ENCODE results near the gene GRAP. TPM values are rescaled to one million over a fixed set of nuclear protein-coding genes. Genes with fewer than 3 reads are reported as not detected.

Gene GRAP
- total RNA-seq, 1 donor from 2014 or later = 1.8 TPM

- no peak for TF ChIP-seq CTCF (IDR thresholded peaks at IDR 0.05)
- H3K9me3 ChIP-seq = no peaks in the 10 kb centered on the region
- intact Hi-C loops (cut with DNase I) = no loop called here
- H3K4me1 ChIP-seq = no peaks in the 10 kb centered on the region
- no peak overlapping the region for H3K27ac ChIP-seq
- H3K27me3 ChIP-seq = no peaks in the 10 kb centered on the region
- H3K36me3 ChIP-seq = peaks cover 21 to 40% of the 10 kb centered on the region in 2 donors
- DNase-seq (ENCODE audit: low spot score in 2 of 2) = no peak
- H3K4me3 ChIP-seq = no peak overlapping the region
Observed at GRCh38 chr17:18980682-18981334, 65.9 kb downstream of the GRAP start.

GRCh38 chr17:18978655-18979054 is 68.1 kb downstream of the GRAP start:
- no peaks in the 10 kb centered on the region for H3K27me3 ChIP-seq
- no peak overlapping the region for H3K4me3 ChIP-seq
- no peaks in the 10 kb centered on the region for H3K4me1 ChIP-seq
- H3K36me3 ChIP-seq = peaks cover 21 to 31% of the 10 kb centered on the region in 2 donors
- no peak for DNase-seq (ENCODE audit: low spot score in 2 of 2)
- no peak overlapping the region for H3K27ac ChIP-seq
- H3K9me3 ChIP-seq = no peaks in the 10 kb centered on the region
- no peak for TF ChIP-seq CTCF (IDR thresholded peaks at IDR 0.05)
- intact Hi-C loops (cut with DNase I) = no loop called here

- intact Hi-C loops (cut with DNase I) = no loop called here
- H3K4me3 ChIP-seq = no peak overlapping the region
- H3K27ac ChIP-seq = no peak overlapping the region
- no peaks in the 10 kb centered on the region for H3K9me3 ChIP-seq
- no peaks in the 10 kb centered on the region for H3K4me1 ChIP-seq
- DNase-seq (ENCODE audit: low spot score in 2 of 2) = no peak
- no peaks in the 10 kb centered on the region for H3K27me3 ChIP-seq
- peaks cover 21 to 31% of the 10 kb centered on the region in 2 donors for H3K36me3 ChIP-seq
- TF ChIP-seq CTCF (IDR thresholded peaks at IDR 0.05) = no peak
Observed at GRCh38 chr17:18978050-18978449, 68.7 kb downstream of the GRAP start.

GRCh38 chr17:18977646-18978045 is 69.1 kb downstream of the GRAP start:
- no peak overlapping the region for H3K4me3 ChIP-seq
- no peak overlapping the region for H3K27ac ChIP-seq
- peaks cover 21 to 31% of the 10 kb centered on the region in 2 donors for H3K36me3 ChIP-seq
- no peaks in the 10 kb centered on the region for H3K9me3 ChIP-seq
- no peaks in the 10 kb centered on the region for H3K4me1 ChIP-seq
- TF ChIP-seq CTCF (IDR thresholded peaks at IDR 0.05) = no peak
- no peaks in the 10 kb centered on the region for H3K27me3 ChIP-seq
- intact Hi-C loops (cut with DNase I) = no loop called here
- DNase-seq (ENCODE audit: low spot score in 2 of 2) = no peak

GRCh38 chr17:18977021-18977420 is 69.7 kb downstream of the GRAP start:
- Histone ChIP-seq H3K4me1 (no peaks in the 10 kb centered on the region), H3K27ac (no peak overlapping the region), H3K9me3 (no peaks in the 10 kb centered on the region), H3K4me3 (no peak overlapping the region), H3K36me3 (peaks cover 21 to 31% of the 10 kb centered on the region in 2 donors), H3K27me3 (no peaks in the 10 kb centered on the region)
- DNase-seq (ENCODE audit: low spot score in 2 of 2) = no peak
- intact Hi-C loops (cut with DNase I) = no loop called here
- TF ChIP-seq CTCF (IDR thresholded peaks at IDR 0.05) = no peak

GRCh38 chr17:18976201-18976600 is 70.6 kb downstream of the GRAP start:
- Histone ChIP-seq H3K9me3 (no peaks in the 10 kb centered on the region), H3K4me3 (no peak overlapping the region), H3K27me3 (no peaks in the 10 kb centered on the region), H3K36me3 (peaks cover 21 to 33% of the 10 kb centered on the region in 2 donors), H3K27ac (no peak overlapping the region), H3K4me1 (no peaks in the 10 kb centered on the region)
- intact Hi-C loops (cut with DNase I) = no loop called here
- no peak for TF ChIP-seq CTCF (IDR thresholded peaks at IDR 0.05)
- DNase-seq (ENCODE audit: low spot score in 2 of 2) = no peak

Measured in ascending aorta (tissue), 2 donors.